ENCODE data around the gene CCDC107. TPM values are rescaled to one million over a fixed set of nuclear protein-coding genes. Genes with fewer than 3 reads are reported as not detected.

CCDC107 gene
- total and polyA plus RNA-seq, 9 of the 15 experiments (the other 6 are each of a cell fraction or from before 2014, with no cell fraction given): 0.35 to 11.3 (median 6.9) TPM; not detected in 1

GRCh38 chr9:35657546-35658136, 451 bp upstream of the CCDC107 start, which contains the start of gene RMRP (continued):
- TF ChIP-seq ZNF395 (CRISPR knock-in tag; IDR thresholded peaks at IDR 0.05): no peak; the same call in none of the 2 replicates
- TF ChIP-seq ZFP91 (CRISPR knock-in tag; IDR thresholded peaks at IDR 0.05): no peak
- peak; percentile 52 for TF ChIP-seq CTCFL (IDR thresholded peaks at IDR 0.05; ENCODE audit: borderline replicate concordance, insufficient read depth, low read depth, low read length, poor library complexity, severe bottlenecking)
- peak; percentile 56; the same call in 1 of the 2 replicates for TF ChIP-seq FOSL1 (tag; conservative IDR thresholded peaks at IDR 0.05)
- peak; percentile 29; the same call in 1 of the 2 replicates for TF ChIP-seq RAD51 (IDR thresholded peaks at IDR 0.05; ENCODE audit: borderline replicate concordance, low read depth)
- TF ChIP-seq BCOR (IDR thresholded peaks at IDR 0.05): peak; percentile 68; the same call in 1 of the 2 replicates
- no peak for TF ChIP-seq ILF3 (IDR thresholded peaks at IDR 0.05; ENCODE audit: borderline replicate concordance)
- peak; percentile 46 to 71; a peak in 1 of 4 replicates for TF ChIP-seq ARNT (IDR thresholded peaks at IDR 0.05)
- TF ChIP-seq ZNF699 (CRISPR knock-in tag; IDR thresholded peaks at IDR 0.05; ENCODE audit: insufficient replicate concordance): no peak
- peak; percentile 94 for TF ChIP-seq MXI1 (IDR thresholded peaks at IDR 0.05; ENCODE audit: low read depth, low read length)
- no peak for TF ChIP-seq ZNF24 (IDR thresholded peaks at IDR 0.05)
- peak; percentile 74; the same call in 1 of the 2 replicates for TF ChIP-seq MTA3 (IDR thresholded peaks at IDR 0.05; ENCODE audit: borderline replicate concordance)
- no peak for TF ChIP-seq SAFB2 (IDR thresholded peaks at IDR 0.05; ENCODE audit: borderline replicate concordance, low read depth, low read length, severe bottlenecking)
- no peak for TF ChIP-seq NFRKB (IDR thresholded peaks at IDR 0.05; ENCODE audit: low read depth)
- no peak for TF ChIP-seq GTF2B (IDR thresholded peaks at IDR 0.05; ENCODE audit: extremely low read depth, insufficient read length)
- TF ChIP-seq GTF2F1 (IDR thresholded peaks at IDR 0.05; ENCODE audit: low read depth, low read length): no peak
- TF ChIP-seq ATF6 (CRISPR knock-in tag; IDR thresholded peaks at IDR 0.05): peak; percentile 82; the same call in 1 of the 2 replicates
- no peak for TF ChIP-seq KDM4B (IDR thresholded peaks at IDR 0.05; ENCODE audit: borderline replicate concordance in 2 of 2, low read depth in 1 of 2)
- peak; percentile 30 for TF ChIP-seq POLR3G (IDR thresholded peaks at IDR 0.05; ENCODE audit: extremely low read depth, insufficient read length, insufficient replicate concordance)
- TF ChIP-seq POLR2AphosphoS5 (IDR thresholded peaks at IDR 0.05; ENCODE audit: control insufficient read depth, insufficient read depth, low read depth, low read length): peak; percentile 63

All from K562 (cell line).